ENCODE measurements around the gene SHLD1.

Gene SHLD1

DNA sequence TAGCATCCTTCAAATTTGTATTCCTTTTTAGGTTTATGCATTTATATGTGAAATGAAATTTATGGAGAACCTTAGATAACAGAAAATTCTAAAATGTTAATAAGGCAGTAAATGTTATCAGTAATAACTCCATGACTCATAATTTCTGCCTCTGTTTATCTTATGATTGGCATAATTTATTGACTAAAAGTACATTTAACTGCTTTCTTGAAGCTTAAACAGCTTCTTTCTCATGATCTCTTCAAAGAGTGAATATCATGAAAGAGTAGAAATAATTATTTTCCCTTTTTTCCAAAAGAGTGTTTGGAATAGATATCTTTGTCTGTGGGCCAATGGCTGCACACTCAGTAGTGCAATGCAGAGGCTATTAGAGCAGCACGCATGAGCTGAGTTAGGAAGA, 91.3 kb downstream of the SHLD1 start:
- no peak for DNase-seq (ENCODE audit: extremely low spot score)
- ChIA-PET CTCF (interaction anchor here (0.8 to 2.4 kb wide), 6 partner anchors 10 to 52 kb away, joined by 3 to 5 read pairs (median 3); no protein-coding TSS in a partner anchor), POLR2A (no interaction called here)
- TF ChIP-seq CTCF (IDR thresholded peaks at IDR 0.05; ENCODE audit: control extremely low read depth, extremely low read depth, low read depth, missing control alignments): no peak

DNA sequence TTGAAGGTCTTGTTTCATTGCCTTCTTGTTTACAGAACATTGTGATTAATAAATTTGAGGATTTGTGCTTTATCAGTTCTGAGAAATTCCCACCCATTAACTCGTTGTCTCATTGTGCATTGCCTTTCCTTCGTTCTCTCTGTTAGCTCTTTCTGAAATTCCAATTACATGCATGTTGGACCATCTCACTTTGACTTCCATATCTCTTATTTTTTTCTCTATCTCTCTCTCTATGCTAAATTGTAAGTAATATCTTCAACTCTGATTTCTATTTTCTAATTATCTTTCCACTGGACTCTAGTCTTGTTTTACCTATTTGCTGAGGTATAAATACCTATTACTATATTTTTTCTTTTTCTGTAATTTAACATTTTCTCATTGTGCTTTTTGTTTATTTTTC, 92.3 kb downstream of the SHLD1 start:
- POLR2A ChIA-PET: interaction anchor here (0.7 kb wide), 1 partner anchor 254 kb away, joined by 3 read pairs; no protein-coding TSS in a partner anchor
- CTCF ChIA-PET: interaction anchor here (0.9 to 2.4 kb wide), 7 partner anchors 8 to 314 kb away, joined by 3 to 8 read pairs (median 3); no protein-coding TSS in a partner anchor
- no peak for TF ChIP-seq CTCF (IDR thresholded peaks at IDR 0.05; ENCODE audit: control extremely low read depth, extremely low read depth, low read depth, missing control alignments)
- DNase-seq (ENCODE audit: extremely low spot score): no peak

- no peak for TF ChIP-seq CTCF (IDR thresholded peaks at IDR 0.05; ENCODE audit: control extremely low read depth, extremely low read depth, low read depth, missing control alignments)
- CTCF ChIA-PET: interaction anchor here (1.0 to 2.4 kb wide), 7 partner anchors 9 to 315 kb away, joined by 3 to 8 read pairs (median 3); no protein-coding TSS in a partner anchor
- POLR2A ChIA-PET: interaction anchor here (0.7 kb wide), 1 partner anchor 254 kb away, joined by 3 read pairs; no protein-coding TSS in a partner anchor
- DNase-seq (ENCODE audit: extremely low spot score): peak; percentile 57
These were observed 92.9 kb downstream of the SHLD1 start for GRCh38 chr20:5843054-5843592.

DNA sequence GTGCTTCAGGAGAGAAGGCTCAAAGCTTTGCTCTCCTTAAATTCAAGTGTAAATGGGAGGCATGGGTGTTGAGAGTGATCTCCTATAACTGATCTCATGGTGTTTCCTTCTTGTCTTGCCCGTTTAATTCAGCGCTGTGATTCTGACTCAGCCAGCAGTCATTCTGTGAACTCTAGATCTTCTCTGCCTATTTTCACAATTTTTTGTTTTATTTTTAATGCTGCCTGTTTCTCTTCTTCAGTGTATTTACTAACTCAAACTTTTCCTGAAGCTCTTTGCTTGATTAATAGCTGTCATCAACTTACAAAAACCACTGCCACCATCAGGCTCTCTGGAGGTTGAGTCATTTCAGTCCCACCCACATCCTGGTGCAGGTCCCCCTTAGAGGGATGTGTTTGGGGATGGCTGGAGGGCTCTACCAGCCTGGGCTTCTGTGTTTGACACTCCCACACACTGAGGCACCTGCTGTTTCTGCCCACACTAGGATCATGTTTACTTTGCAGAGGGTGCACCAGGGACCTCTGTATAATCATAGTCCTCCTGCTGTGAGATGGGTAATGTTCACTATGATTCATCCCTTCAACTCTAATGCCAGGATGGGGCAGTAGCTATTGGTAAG, 94.0 kb downstream of the SHLD1 start:
- POLR2A ChIA-PET: no interaction called here
- CTCF ChIA-PET: interaction anchor here (1.2 to 2.4 kb wide), 7 partner anchors 9 to 316 kb away, joined by 3 to 8 read pairs (median 5); no protein-coding TSS in a partner anchor
- DNase-seq (ENCODE audit: extremely low spot score): peak; percentile 54
- no peak for TF ChIP-seq CTCF (IDR thresholded peaks at IDR 0.05; ENCODE audit: control extremely low read depth, extremely low read depth, low read depth, missing control alignments)

DNA sequence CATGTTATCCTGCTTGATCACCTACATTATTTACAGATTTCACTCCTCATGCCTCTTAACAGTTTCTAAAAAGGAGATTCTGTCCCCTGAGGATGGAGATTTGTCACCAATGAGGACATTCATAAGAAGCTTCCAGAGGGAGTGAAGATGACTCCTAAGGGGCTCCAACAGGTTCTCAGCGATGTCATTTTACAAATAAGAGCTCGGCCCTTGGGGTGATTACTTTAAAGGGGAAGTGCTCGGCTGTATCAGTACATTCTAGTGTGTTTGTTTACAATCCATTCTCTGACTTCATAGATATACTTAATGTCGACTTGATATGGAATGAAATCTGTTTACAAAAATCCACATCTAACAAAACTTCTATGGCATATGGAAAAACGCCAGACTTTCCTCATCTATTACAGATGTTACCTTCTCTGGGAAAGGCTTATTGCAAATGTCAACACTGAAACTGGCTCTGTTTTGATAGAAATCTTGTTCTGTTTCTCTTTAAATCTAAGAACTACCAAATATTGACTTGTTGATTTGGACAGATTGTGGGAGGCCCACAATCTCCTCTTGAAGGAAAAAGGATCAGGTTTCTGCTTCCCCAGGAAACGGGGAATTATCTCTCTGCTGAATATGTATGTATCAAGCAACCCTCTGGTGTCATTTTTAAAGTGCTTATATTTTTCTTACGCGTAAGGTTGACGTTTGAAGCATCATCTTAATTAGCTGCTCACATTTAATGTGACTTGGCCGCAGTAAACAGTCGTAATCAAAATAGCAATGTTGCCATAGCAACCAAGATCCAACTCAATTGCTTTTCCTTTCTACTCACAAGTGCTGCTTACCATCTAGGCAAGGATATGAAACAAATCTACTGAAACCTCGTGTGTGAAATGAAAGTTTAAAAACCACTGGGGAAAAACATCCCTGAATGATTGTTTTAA, 95.7 kb downstream of the SHLD1 start:
- ChIA-PET POLR2A (no interaction called here), CTCF (interaction anchor here (0.9 to 2.1 kb wide), 4 partner anchors 9 to 316 kb away, joined by 3 to 6 read pairs (median 5); no protein-coding TSS in a partner anchor)
- no peak for DNase-seq (ENCODE audit: extremely low spot score)

More for the DNA sequence above, 95.7 kb downstream of the SHLD1 start:
- TF ChIP-seq CTCF (IDR thresholded peaks at IDR 0.05; ENCODE audit: control extremely low read depth, extremely low read depth, low read depth, missing control alignments): no peak

Data from GM10248 (cell line).